Esophagus squamous epithelium (tissue), 4 donors: Measurements from ENCODE around the gene CIB2.

ENCODE experiments used
- POLR2A ChIP-seq, 4 donors: fragments of 450-650 bp; IDR thresholded peaks; one replicate each; pipeline ENCODE4 v1.6.1; 2017; ENCODE audit warnings: antibody characterized with exemption in 4 of 4, mild to moderate bottlenecking in 4 of 4, moderate library complexity in 3 of 4
- TF ChIP-seq, protein P1 (sequence below), 6 experiments: fragments of 450-650 bp in 4 of 6; fragments of 200-600 bp in 2 of 6; sonication (generic) in 2 of 6; IDR thresholded peaks; one replicate each; pipeline ENCODE4 v1.5.1; 2016 to 2019; ENCODE audit warnings: antibody characterized with exemption in 6 of 6, mild to moderate bottlenecking in 4 of 6, moderate library complexity in 4 of 6

DNA sequence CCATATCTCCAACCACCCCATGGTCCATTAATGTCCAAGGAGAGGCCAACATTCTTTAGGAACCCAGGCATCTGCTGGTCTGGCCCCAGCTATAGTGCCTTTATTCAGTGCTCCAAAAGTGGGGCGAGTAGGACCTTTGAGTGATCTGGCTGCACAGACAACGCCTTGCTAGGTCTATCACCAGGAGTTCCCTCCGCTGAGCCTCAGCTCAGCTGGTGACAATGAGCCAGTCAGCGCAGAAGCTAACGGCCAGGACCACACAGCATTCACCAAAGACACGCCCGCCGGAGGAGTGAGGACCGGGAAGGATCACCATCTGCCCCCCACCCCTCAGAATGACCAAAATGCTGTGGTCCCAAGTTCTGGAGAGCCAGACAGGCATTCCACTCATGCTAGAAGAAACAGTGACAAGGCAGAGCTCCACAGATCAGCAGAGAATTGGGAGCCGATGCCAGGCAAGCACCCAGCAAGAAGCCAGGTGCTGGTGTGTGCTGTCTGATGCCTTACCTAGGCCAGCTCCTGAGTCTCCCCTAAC is 72.8 kb downstream of the CIB2 start:
- TF ChIP-seq POLR2A (IDR thresholded peaks at IDR 0.05): no peak
- TF ChIP-seq, protein P1, sequence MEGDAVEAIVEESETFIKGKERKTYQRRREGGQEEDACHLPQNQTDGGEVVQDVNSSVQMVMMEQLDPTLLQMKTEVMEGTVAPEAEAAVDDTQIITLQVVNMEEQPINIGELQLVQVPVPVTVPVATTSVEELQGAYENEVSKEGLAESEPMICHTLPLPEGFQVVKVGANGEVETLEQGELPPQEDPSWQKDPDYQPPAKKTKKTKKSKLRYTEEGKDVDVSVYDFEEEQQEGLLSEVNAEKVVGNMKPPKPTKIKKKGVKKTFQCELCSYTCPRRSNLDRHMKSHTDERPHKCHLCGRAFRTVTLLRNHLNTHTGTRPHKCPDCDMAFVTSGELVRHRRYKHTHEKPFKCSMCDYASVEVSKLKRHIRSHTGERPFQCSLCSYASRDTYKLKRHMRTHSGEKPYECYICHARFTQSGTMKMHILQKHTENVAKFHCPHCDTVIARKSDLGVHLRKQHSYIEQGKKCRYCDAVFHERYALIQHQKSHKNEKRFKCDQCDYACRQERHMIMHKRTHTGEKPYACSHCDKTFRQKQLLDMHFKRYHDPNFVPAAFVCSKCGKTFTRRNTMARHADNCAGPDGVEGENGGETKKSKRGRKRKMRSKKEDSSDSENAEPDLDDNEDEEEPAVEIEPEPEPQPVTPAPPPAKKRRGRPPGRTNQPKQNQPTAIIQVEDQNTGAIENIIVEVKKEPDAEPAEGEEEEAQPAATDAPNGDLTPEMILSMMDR (IDR thresholded peaks at IDR 0.05): no peak
